Placental epithelial cell (primary cell): ENCODE data around the gene GBP1. TPM values are rescaled to one million over a fixed set of nuclear protein-coding genes. Genes with fewer than 3 reads are reported as not detected.

Source experiments
- small RNA-seq: library from RNA; depleted of rRNA; stranded (forward); fragments of <200 nt; gene quantifications from one replicate; pipeline ENCODE3, GENCODE V24; 2012
- total RNA-seq: library from RNA; depleted of rRNA; stranded (reverse); fragments of >200 nt; gene quantifications from 2 replicates; pipeline ENCODE4 v1.2.3, GENCODE V29; 2012

Gene GBP1, protein sequence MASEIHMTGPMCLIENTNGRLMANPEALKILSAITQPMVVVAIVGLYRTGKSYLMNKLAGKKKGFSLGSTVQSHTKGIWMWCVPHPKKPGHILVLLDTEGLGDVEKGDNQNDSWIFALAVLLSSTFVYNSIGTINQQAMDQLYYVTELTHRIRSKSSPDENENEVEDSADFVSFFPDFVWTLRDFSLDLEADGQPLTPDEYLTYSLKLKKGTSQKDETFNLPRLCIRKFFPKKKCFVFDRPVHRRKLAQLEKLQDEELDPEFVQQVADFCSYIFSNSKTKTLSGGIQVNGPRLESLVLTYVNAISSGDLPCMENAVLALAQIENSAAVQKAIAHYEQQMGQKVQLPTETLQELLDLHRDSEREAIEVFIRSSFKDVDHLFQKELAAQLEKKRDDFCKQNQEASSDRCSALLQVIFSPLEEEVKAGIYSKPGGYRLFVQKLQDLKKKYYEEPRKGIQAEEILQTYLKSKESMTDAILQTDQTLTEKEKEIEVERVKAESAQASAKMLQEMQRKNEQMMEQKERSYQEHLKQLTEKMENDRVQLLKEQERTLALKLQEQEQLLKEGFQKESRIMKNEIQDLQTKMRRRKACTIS
- 2.1 and 3.1 TPM in 2 replicates for total RNA-seq

DNA sequence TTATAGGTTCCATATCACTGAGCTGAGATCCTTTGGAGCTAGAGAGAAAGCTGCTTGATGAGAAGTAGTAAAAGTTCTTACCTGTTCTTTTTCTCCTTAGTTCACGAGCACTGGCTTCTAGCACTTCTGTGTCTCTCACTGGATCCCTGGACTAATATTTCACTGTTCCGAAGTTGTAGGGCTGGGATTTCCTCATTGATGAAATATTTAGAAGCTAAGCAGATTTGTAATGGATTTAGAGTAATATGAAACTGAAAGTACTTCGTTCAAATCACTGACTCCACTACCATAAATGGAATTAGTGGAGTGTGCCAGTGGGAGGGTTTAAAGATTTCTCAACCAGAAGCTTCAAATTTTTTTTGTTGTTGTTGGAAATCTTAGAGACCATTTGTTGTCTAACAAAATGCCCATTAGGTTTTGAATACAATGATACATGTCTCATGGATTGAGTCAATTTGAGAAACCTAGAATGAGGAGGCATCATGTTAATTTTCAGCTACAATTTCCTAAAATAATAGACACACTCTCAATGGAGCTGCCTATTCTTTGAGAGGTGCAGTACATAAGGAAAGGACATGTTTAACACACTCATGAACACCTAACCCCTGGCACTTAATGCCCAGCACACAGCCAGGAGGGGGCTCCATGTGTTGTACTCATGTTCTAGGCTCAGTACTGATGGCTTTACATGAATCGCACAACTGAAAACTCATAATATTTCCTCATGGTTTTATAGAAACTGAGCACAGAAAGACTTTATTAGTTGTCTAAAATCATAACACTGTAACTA lies at the start of gene GBP1:
TSS of gene GBP1 (minus strand) at position 130 of the 790 bp plus-strand sequence. CDS start 1,974 bp downstream, outside the sequence.

GRCh38 chr1:89022167-89022959 lies 42.6 kb downstream of the GBP1 start, which contains the start of gene GBP3:
TSS of gene GBP3 (minus strand) at chr1:89022866. CDS start at chr1:89020721, 2,145 bp downstream.

Small RNA genes within 50 kb of the gene (small RNA-seq; reads per million reads assigned to genes)
- gene RF00019: not detected

Other genes starting within 250 kb of the GBP1 start
- 34.2 and 46.3 TPM in 2 replicates for gene GTF2B, start 173.6 kb downstream of the GBP1 start, total RNA-seq
- 22.0 and 43.6 TPM in 2 replicates for gene KYAT3, start 72.6 kb downstream of the GBP1 start, total RNA-seq
- gene RBMXL1, start 72.6 kb downstream of the GBP1 start, total RNA-seq: 10.6 and 11.9 TPM in 2 replicates
- 29.3 and 61.2 TPM in 2 replicates for gene GBP3, start 42.3 kb downstream of the GBP1 start, total RNA-seq
- gene GBP2, start 60.9 kb upstream of the GBP1 start, total RNA-seq: 17.8 and 70.3 TPM in 2 replicates
- gene GBP7, start 110.8 kb upstream of the GBP1 start, total RNA-seq: not detected in 2 replicates
- gene GBP4, start 133.7 kb upstream of the GBP1 start, total RNA-seq: under 0.01 TPM in 1 of 2 replicates, not detected in the other
- under 0.01 TPM in 1 of 2 replicates, not detected in the other for gene GBP5, start 207.7 kb upstream of the GBP1 start, total RNA-seq